Endodermal cell (in vitro differentiated cells): ENCODE results near the gene ZIC5. TPM values are rescaled to one million over a fixed set of nuclear protein-coding genes. Genes with fewer than 3 reads are reported as not detected.

Experiments used
- DNase-seq: peaks from one replicate; pipeline ENCODE4 v3.0.0-alpha.2; 2017
- H3K27ac ChIP-seq: 2 replicates; pipeline ENCODE4 v1.5.1; 2013; ENCODE audit warnings: mild to moderate bottlenecking, low read depth, low read length, moderate library complexity
- H3K27me3 ChIP-seq: 2 replicates; pipeline ENCODE4 v1.6.1; 2013; ENCODE audit warnings: mild to moderate bottlenecking, low read length, moderate library complexity; ENCODE audit not compliant: insufficient read depth, control insufficient read depth, poor library complexity, severe bottlenecking
- H3K36me3 ChIP-seq: 2 replicates; pipeline ENCODE4 v1.7.0; 2013; ENCODE audit warnings: mild to moderate bottlenecking, low read length, moderate library complexity; ENCODE audit not compliant: control insufficient read depth, insufficient read depth
- H3K4me1 ChIP-seq: one replicate; pipeline ENCODE4 v1.7.0; 2013; ENCODE audit warnings: low read length; ENCODE audit not compliant: control insufficient read depth, insufficient read depth
- H3K4me3 ChIP-seq: 2 replicates; pipeline ENCODE4 v1.5.1; 2013; ENCODE audit warnings: mild to moderate bottlenecking, low read length, moderate library complexity
- H3K9ac ChIP-seq: 2 replicates; pipeline ENCODE4 v1.6.1; 2013; ENCODE audit warnings: mild to moderate bottlenecking, low read length, moderate library complexity; ENCODE audit not compliant: poor library complexity, severe bottlenecking; ENCODE audit errors: extremely low read depth
- H3K9me3 ChIP-seq: 2 replicates; pipeline ENCODE4 v1.6.1; 2013; ENCODE audit warnings: mild to moderate bottlenecking, low read length, moderate library complexity; ENCODE audit not compliant: control insufficient read depth
- H3K27ac Mint-ChIP-seq: 2 replicates; pipeline ENCODE4 v1.8.0; 2020; ENCODE audit warnings: mixed read lengths
- H3K27me3 Mint-ChIP-seq: 2 replicates; pipeline ENCODE4 v1.8.0; 2021; ENCODE audit warnings: mild to moderate bottlenecking, mixed read lengths; ENCODE audit not compliant: insufficient read depth
- H3K36me3 Mint-ChIP-seq: 2 replicates; pipeline ENCODE4 v1.8.0; 2020; ENCODE audit warnings: low read depth, mixed read lengths
- H3K4me1 Mint-ChIP-seq: 2 replicates; pipeline ENCODE4 v1.8.0; 2020; ENCODE audit warnings: mixed read lengths
- H3K4me3 Mint-ChIP-seq: 2 replicates; pipeline ENCODE4 v1.8.0; 2020; ENCODE audit warnings: mild to moderate bottlenecking, moderate library complexity, mixed read lengths
- H3K9me3 Mint-ChIP-seq: 2 replicates; pipeline ENCODE4 v1.8.0; 2020; ENCODE audit warnings: mild to moderate bottlenecking, mixed read lengths
- WGBS, 2 experiments: methylation state at CpG; one replicate each; pipeline versions ENCODE4 v1.1.5 to v1.1.7; 2013; ENCODE audit warnings: missing lambda C conversion rate in 2 of 2, mixed read lengths in 1 of 2; ENCODE audit not compliant: insufficient coverage in 1 of 2, insufficient read length in 1 of 2; 5-methylcytosine and 5-hydroxymethylcytosine counted together
- total RNA-seq, 2 donors: library from RNA; stranded (reverse); fragmentation: NEBNext Ultra II Directional in 1 of 2; extraction: Animal tissue kit (Norgen Biotek cat#: 25700) in 1 of 2; gene quantifications; 2 replicates in 1 of 2; 3 replicates in 1 of 2; pipeline ENCODE4 v1.2.1, GENCODE V29; 2021
- TF ChIP-seq, protein P1 (sequence below): fragments of 200-600 bp; sonication (generic); conservative IDR thresholded peaks from 2 replicates; pipeline ENCODE4 v1.5.0; 2021; ENCODE audit warnings: antibody characterized with exemption, mild to moderate bottlenecking

The ZIC5 gene
- total RNA-seq, 2 donors from 2014 or later = 11.0 to 13.7 TPM

DNA sequence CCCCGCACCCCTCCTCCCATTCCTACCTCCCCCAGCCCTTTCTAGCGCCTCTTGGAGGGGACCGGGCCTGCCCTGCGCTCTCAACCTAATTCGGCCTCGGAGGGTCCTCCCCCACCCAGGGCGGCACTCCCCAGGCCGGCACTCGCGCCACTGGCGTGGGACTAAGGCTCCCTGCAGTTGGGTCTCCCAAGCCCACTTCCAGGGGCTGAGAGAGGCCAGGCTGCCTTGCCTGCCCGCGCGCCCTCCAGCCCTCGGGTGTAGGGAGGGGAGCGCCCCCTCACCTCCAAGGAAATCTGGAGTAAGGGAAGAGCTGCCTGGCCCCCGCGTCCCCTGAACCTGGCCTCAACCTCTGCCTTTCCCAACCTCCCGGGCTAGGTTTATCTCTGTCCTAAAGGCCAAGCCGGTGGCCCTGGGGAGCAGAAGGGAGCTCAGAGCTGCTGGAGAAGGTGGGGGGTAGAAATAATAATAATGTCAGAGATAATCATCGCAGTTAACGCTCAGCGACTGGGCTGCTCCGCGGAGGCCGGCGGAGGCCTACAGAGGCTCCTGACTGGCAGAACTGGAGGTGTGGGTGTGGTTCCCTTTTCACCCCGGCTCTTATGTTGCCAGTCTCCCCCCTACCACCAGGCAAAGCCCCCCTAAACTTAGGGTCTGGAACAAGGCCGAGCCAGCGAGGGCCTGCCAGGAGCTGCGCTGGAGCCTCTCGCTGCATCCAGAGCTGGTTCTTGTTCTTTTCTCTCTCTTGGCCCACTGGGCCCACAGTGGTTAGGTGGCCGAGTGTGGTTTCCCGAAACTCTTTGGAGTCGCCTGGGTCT lies 19.7 kb upstream of the ZIC5 start:
- Histone ChIP-seq H3K4me3 (no peak overlapping the region), H3K9ac (no peak overlapping the region), H3K36me3 (peaks cover 10% of the 10 kb centered on the region), H3K9me3 (no peaks in the 10 kb centered on the region), H3K27me3 (peaks cover 43% of the 10 kb centered on the region), H3K4me1 (peaks cover 20% of the 10 kb centered on the region), H3K27ac (no peak overlapping the region)
- Mint-ChIP-seq H3K27me3 (peaks cover 45% of the 10 kb centered on the region), H3K27ac (peak overlapping the region; percentile 75), H3K4me3 (peak overlapping the region; percentile 94), H3K36me3 (peaks cover 5% of the 10 kb centered on the region), H3K4me1 (peaks cover 71% of the 10 kb centered on the region), H3K9me3 (no peaks in the 10 kb centered on the region)
- DNase-seq = peak; percentile 85
- 22 to 29% methylated on average over 8 to 35 of the region's 35 CpGs for WGBS, 2 experiments
- TF ChIP-seq, protein P1, sequence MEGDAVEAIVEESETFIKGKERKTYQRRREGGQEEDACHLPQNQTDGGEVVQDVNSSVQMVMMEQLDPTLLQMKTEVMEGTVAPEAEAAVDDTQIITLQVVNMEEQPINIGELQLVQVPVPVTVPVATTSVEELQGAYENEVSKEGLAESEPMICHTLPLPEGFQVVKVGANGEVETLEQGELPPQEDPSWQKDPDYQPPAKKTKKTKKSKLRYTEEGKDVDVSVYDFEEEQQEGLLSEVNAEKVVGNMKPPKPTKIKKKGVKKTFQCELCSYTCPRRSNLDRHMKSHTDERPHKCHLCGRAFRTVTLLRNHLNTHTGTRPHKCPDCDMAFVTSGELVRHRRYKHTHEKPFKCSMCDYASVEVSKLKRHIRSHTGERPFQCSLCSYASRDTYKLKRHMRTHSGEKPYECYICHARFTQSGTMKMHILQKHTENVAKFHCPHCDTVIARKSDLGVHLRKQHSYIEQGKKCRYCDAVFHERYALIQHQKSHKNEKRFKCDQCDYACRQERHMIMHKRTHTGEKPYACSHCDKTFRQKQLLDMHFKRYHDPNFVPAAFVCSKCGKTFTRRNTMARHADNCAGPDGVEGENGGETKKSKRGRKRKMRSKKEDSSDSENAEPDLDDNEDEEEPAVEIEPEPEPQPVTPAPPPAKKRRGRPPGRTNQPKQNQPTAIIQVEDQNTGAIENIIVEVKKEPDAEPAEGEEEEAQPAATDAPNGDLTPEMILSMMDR = no peak

GRCh38 chr13:99990126-99990977 lies 18.8 kb upstream of the ZIC5 start:
- H3K9ac ChIP-seq = no peak overlapping the region
- H3K9me3 Mint-ChIP-seq = no peaks in the 10 kb centered on the region
- H3K4me3 ChIP-seq = no peak overlapping the region
- H3K36me3 ChIP-seq = peaks cover 18% of the 10 kb centered on the region
- peaks cover 12% of the 10 kb centered on the region for H3K36me3 Mint-ChIP-seq
- H3K4me3 Mint-ChIP-seq = peak overlapping the region; percentile 94
- 46 to 48% methylated on average over 20 to 42 of the region's 42 CpGs for WGBS, 2 experiments
- H3K4me1 Mint-ChIP-seq = peaks cover 69% of the 10 kb centered on the region
- H3K27ac ChIP-seq = no peak overlapping the region
- peaks cover 18% of the 10 kb centered on the region for H3K4me1 ChIP-seq
- H3K27me3 ChIP-seq = peaks cover 34% of the 10 kb centered on the region
- H3K9me3 ChIP-seq = no peaks in the 10 kb centered on the region
- TF ChIP-seq, protein P1 = no peak
- peak overlapping the region; percentile 75 for H3K27ac Mint-ChIP-seq
- peaks cover 37% of the 10 kb centered on the region for H3K27me3 Mint-ChIP-seq
- peak; percentile 91 for DNase-seq

DNA sequence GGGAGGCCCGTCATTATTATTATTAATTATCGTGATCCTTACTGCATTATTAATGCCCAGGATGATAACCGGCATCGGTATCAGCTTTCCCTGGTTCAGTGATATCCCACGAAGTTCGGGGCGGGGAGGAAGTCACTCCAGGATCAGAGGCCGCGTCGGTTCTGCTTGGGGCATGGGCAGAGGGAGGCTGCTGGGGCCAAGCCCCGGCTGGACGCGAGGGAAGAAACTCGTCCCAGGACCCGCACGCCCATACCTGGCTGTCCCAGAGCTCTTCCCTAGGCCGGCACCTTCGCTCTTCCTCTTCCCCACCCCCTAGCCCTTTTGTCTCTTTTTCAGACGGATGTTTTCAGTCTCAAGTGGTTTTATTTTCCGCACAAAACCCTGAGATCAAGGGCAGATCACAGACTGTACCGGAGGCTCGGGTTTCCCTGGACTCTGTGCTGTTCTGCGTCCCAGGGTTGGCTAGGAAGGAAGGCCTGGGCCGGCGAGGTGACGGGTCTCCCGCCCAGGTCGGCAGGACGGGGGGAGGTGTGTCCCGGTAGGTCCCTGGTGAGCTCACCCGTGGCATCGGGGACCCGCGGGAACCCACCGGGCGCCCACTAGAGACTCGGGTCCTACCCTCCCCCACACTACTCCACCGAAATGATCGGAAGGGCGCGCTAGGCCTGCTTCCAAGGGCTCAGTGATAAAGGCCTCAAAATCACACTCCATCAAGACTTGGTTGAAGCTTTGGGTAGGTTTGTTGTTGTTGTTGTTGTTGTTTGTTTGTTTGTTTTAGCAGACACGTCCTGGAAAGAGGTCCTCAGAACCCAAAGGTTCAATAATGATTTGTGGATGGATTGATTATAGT lies 17.9 kb upstream of the ZIC5 start:
- Histone ChIP-seq H3K9ac (no peak overlapping the region), H3K9me3 (no peaks in the 10 kb centered on the region), H3K27me3 (peaks cover 26% of the 10 kb centered on the region), H3K4me3 (peak overlapping the region; percentile 81), H3K36me3 (peaks cover 25% of the 10 kb centered on the region), H3K27ac (peak overlapping the region; percentile 80), H3K4me1 (peaks cover 18% of the 10 kb centered on the region)
- Mint-ChIP-seq H3K4me1 (peaks cover 65% of the 10 kb centered on the region), H3K27ac (peak overlapping the region; percentile 84), H3K4me3 (peak overlapping the region; percentile 94), H3K9me3 (no peaks in the 10 kb centered on the region), H3K27me3 (peaks cover 29% of the 10 kb centered on the region), H3K36me3 (peaks cover 16% of the 10 kb centered on the region)
- peak; percentile 84 for DNase-seq
- TF ChIP-seq, protein P1 = no peak
- WGBS, 2 experiments = 21 to 28% methylated on average over 8 to 42 of the region's 42 CpGs
